CD14-positive monocyte (primary cell): ENCODE data around the gene RPL15. TPM values are rescaled to one million over a fixed set of nuclear protein-coding genes. Genes with fewer than 3 reads are reported as not detected.

Experiments used
- DNase-seq, 3 donors: peaks; one replicate each; pipeline ENCODE4 v3.0.0-alpha.2; 2011 to 2022
- H2AFZ ChIP-seq: 2 replicates; pipeline ENCODE4 v1.6.0; 2012; ENCODE audit warnings: mild to moderate bottlenecking, low read depth, low read length, inconsistent platforms; ENCODE audit not compliant: insufficient read depth, poor library complexity, severe bottlenecking
- H3K27ac ChIP-seq, 2 donors: 1 replicate in 1 of 2; 2 replicates in 1 of 2; pipeline ENCODE4 v1.5.1; 2012 to 2013; ENCODE audit warnings: low read length in 2 of 2, control low read depth in 1 of 2, inconsistent platforms in 1 of 2, low read depth in 1 of 2, mild to moderate bottlenecking in 1 of 2
- H3K27me3 ChIP-seq, 2 donors: one replicate each; pipeline versions ENCODE4 v1.6.0 to v1.6.1; 2011 to 2013; ENCODE audit warnings: low read length in 2 of 2; ENCODE audit not compliant: control insufficient read depth in 2 of 2, insufficient read depth in 2 of 2
- H3K36me3 ChIP-seq, 2 donors: replicated peaks in 1 of 2; 1 replicate in 1 of 2; 2 replicates in 1 of 2; pipeline versions ENCODE4 v1.5.1 to v1.6.1; 2012 to 2013; ENCODE audit warnings: low read length in 2 of 2, control low read depth in 1 of 2, inconsistent platforms in 1 of 2, mild to moderate bottlenecking in 1 of 2; ENCODE audit not compliant: insufficient read depth in 2 of 2, control insufficient read depth in 1 of 2
- H3K4me1 ChIP-seq, 2 donors: 1 replicate in 1 of 2; 2 replicates in 1 of 2; pipeline versions ENCODE4 v1.5.1 to v1.6.1; 2012 to 2013; ENCODE audit warnings: low read length in 2 of 2, control low read depth in 1 of 2, inconsistent platforms in 1 of 2, mild to moderate bottlenecking in 1 of 2, moderate library complexity in 1 of 2; ENCODE audit not compliant: insufficient read depth in 2 of 2, control insufficient read depth in 1 of 2
- H3K4me2 ChIP-seq: replicated peaks from 2 replicates; pipeline ENCODE3; 2012; ENCODE audit warnings: low read length, moderate library complexity, mild to moderate bottlenecking; ENCODE audit not compliant: poor library complexity, severe bottlenecking; ENCODE audit errors: extremely low read depth
- H3K4me3 ChIP-seq, 3 experiments: fragments of 200-600 bp in 1 of 3; sonication (generic) in 1 of 3; replicated peaks in 1 of 3; 1 replicate in 2 of 3; 2 replicates in 1 of 3; pipeline ENCODE4 v1.5.1; 2011 to 2013; ENCODE audit warnings: low read length in 3 of 3, mild to moderate bottlenecking in 3 of 3, control low read depth in 2 of 3, low read depth in 2 of 3, inconsistent platforms in 1 of 3, moderate library complexity in 1 of 3
- H3K79me2 ChIP-seq: 2 replicates; pipeline ENCODE4 v1.6.0; 2012; ENCODE audit warnings: mild to moderate bottlenecking, control low read depth, inconsistent platforms, low read length, moderate library complexity; ENCODE audit not compliant: insufficient read depth
- H3K9ac ChIP-seq: 2 replicates; pipeline ENCODE4 v1.6.0; 2017; ENCODE audit warnings: low read length, mild to moderate bottlenecking; ENCODE audit not compliant: insufficient read depth, poor library complexity, severe bottlenecking
- H3K9me3 ChIP-seq, 2 donors: replicated peaks in 1 of 2; 1 replicate in 1 of 2; 2 replicates in 1 of 2; pipeline versions ENCODE4 v1.5.1 to v1.6.1; 2012 to 2013; ENCODE audit warnings: low read length in 2 of 2, control low read depth in 1 of 2; ENCODE audit not compliant: control insufficient read depth in 1 of 2, insufficient read depth in 1 of 2
- H4K20me1 ChIP-seq: 2 replicates; pipeline ENCODE4 v1.6.0; 2012; ENCODE audit warnings: mild to moderate bottlenecking, low read length, control low read depth, moderate library complexity; ENCODE audit not compliant: insufficient read depth
- H3K27ac Mint-ChIP-seq, 7 donors: one replicate each; pipeline ENCODE4 v1.8.0; 2020; ENCODE audit warnings: mild to moderate bottlenecking in 7 of 7, mixed read lengths in 7 of 7, moderate library complexity in 6 of 7, inconsistent platforms in 2 of 7
- H3K27me3 Mint-ChIP-seq, 3 donors: one replicate each; pipeline ENCODE4 v1.8.0; 2021 to 2022; ENCODE audit warnings: low read depth in 3 of 3, mild to moderate bottlenecking in 3 of 3, mixed read lengths in 3 of 3, moderate library complexity in 3 of 3, inconsistent platforms in 1 of 3
- H3K36me3 Mint-ChIP-seq, 2 donors: one replicate each; pipeline ENCODE4 v1.8.0; 2020; ENCODE audit warnings: mixed read lengths in 2 of 2, inconsistent platforms in 1 of 2, mild to moderate bottlenecking in 1 of 2
- H3K4me1 Mint-ChIP-seq: one replicate; pipeline ENCODE4 v1.8.0; 2020; ENCODE audit warnings: mild to moderate bottlenecking, mixed read lengths
- H3K4me3 Mint-ChIP-seq, 2 donors: one replicate each; pipeline ENCODE4 v1.8.0; 2020; ENCODE audit warnings: mild to moderate bottlenecking in 2 of 2, mixed read lengths in 2 of 2, moderate library complexity in 1 of 2
- H3K9me3 Mint-ChIP-seq, 7 donors: one replicate each; pipeline ENCODE4 v1.8.0; 2020 to 2022; ENCODE audit warnings: mixed read lengths in 7 of 7, mild to moderate bottlenecking in 6 of 7, moderate library complexity in 6 of 7, inconsistent platforms in 2 of 7
- CTCF ChIP-seq: fragments of 200-600 bp; IDR thresholded peaks from one replicate; pipeline ENCODE4 v1.8.0; 2022; ENCODE audit warnings: antibody characterized with exemption, mild to moderate bottlenecking
- WGBS: methylation state at CpG from one replicate; pipeline ENCODE4 v1.1.5; 2013; ENCODE audit warnings: missing lambda C conversion rate; ENCODE audit not compliant: insufficient coverage; 5-methylcytosine and 5-hydroxymethylcytosine counted together
- intact Hi-C, 2 donors: fragments of 100-400 bp; cut with micrococcal nuclease; formaldehyde crosslinking; loops; one replicate each; pipeline versions ENCODE4 v1.15.0 to v1.15.1; 2023
- polyA plus RNA-seq, 3 donors: library from polyadenylated mRNA; depleted of rRNA in 1 of 3; unstranded in 2 of 3; stranded (reverse) in 1 of 3; fragments of 300-500 nt in 2 of 3; fragments of >200 nt in 1 of 3; fragmentation: Illumina TruSeq in 2 of 3; gene quantifications; 1 replicate in 2 of 3; 2 replicates in 1 of 3; pipeline ENCODE4 v1.2.3, GENCODE V29; 2012 to 2021

RPL15 gene
- polyA plus RNA-seq, 3 donors, result 2,510 to 3,161 (median 2,781) TPM

- Histone ChIP-seq H3K27me3 (no peaks in the 10 kb centered on the region), H2AFZ (no peak overlapping the region), H4K20me1 (peaks cover 8% of the 10 kb centered on the region), H3K9ac (no peak overlapping the region), H3K27ac (no peak overlapping the region), H3K4me2 (no peak overlapping the region), H3K79me2 (peaks cover 13% of the 10 kb centered on the region), H3K4me1 (peaks cover 21 to 23% of the 10 kb centered on the region in 2 donors), H3K36me3 (peaks cover 0 to 5% of the 10 kb centered on the region in 2 donors), H3K9me3 (no peaks in the 10 kb centered on the region), H3K4me3 (no peak overlapping the region)
- Mint-ChIP-seq H3K9me3 (peaks cover 0 to 2% (median 0%) of the 10 kb centered on the region in 7 donors), H3K27ac (no peak overlapping the region), H3K4me3 (no peak overlapping the region), H3K4me1 (peaks cover 23% of the 10 kb centered on the region), H3K27me3 (peaks cover 8 to 11% (median 10%) of the 10 kb centered on the region in 3 donors), H3K36me3 (peaks cover 12 to 20% of the 10 kb centered on the region in 2 donors)
- TF ChIP-seq CTCF, result no peak
- intact Hi-C loops, result loop anchor here in 1 of 2 donors (10.0 kb wide), 1 partner anchor 52 kb away; no protein-coding TSS in a partner anchor
- DNase-seq, result no peak
- WGBS, result no CpG with 5 or more reads among the region's 1 CpG
Observed at GRCh38 chr3:23913182-23913581, 3.8 kb upstream of the RPL15 start.

- H3K4me1 Mint-ChIP-seq, result peaks cover 32% of the 10 kb centered on the region
- H3K4me2 ChIP-seq, result no peak overlapping the region
Observed at GRCh38 chr3:23913873-23914743, 2.8 kb upstream of the RPL15 start.

More at GRCh38 chr3:23913873-23914743, 2.8 kb upstream of the RPL15 start:
- Histone ChIP-seq H4K20me1 (peaks cover 18% of the 10 kb centered on the region), H3K79me2 (peaks cover 21% of the 10 kb centered on the region), H3K9me3 (no peaks in the 10 kb centered on the region), H3K9ac (no peak overlapping the region), H3K27ac (no peak overlapping the region), H3K27me3 (no peaks in the 10 kb centered on the region), H3K36me3 (peaks cover 8 to 14% of the 10 kb centered on the region in 2 donors), H3K4me1 (peaks cover 26 to 32% of the 10 kb centered on the region in 2 donors), H2AFZ (no peak overlapping the region), H3K4me3 (no peak overlapping the region)
- no peak for DNase-seq
- no peak for TF ChIP-seq CTCF
- Mint-ChIP-seq H3K27ac (peak overlapping the region in 1 of 7 donors; percentile 35), H3K9me3 (peaks cover 0 to 2% (median 0%) of the 10 kb centered on the region in 7 donors), H3K4me3 (no peak overlapping the region), H3K27me3 (peaks cover 8 to 11% (median 10%) of the 10 kb centered on the region in 3 donors), H3K36me3 (peaks cover 20 to 23% of the 10 kb centered on the region in 2 donors)
- intact Hi-C loops, result loop anchor here in 1 of 2 donors (10.0 kb wide), 1 partner anchor 51 kb away; no protein-coding TSS in a partner anchor
- no CpG with 5 or more reads among the region's 3 CpGs for WGBS
